DND-41 (cell line): ENCODE results near the gene KCNG2.

Source experiments
- EZH2 ChIP-seq: IDR thresholded peaks from 3 replicates; pipeline ENCODE4 v1.6.1; 2012; ENCODE audit warnings: borderline replicate concordance, low read depth, mild to moderate bottlenecking, moderate library complexity, low read length, inconsistent platforms; ENCODE audit not compliant: severe bottlenecking
- TF ChIP-seq, protein P1 (sequence below): IDR thresholded peaks from 2 replicates; pipeline ENCODE4 v1.5.1; 2012; ENCODE audit warnings: borderline replicate concordance, low read length, moderate library complexity, mild to moderate bottlenecking; ENCODE audit not compliant: poor library complexity, severe bottlenecking; ENCODE audit errors: extremely low read depth

DNA sequence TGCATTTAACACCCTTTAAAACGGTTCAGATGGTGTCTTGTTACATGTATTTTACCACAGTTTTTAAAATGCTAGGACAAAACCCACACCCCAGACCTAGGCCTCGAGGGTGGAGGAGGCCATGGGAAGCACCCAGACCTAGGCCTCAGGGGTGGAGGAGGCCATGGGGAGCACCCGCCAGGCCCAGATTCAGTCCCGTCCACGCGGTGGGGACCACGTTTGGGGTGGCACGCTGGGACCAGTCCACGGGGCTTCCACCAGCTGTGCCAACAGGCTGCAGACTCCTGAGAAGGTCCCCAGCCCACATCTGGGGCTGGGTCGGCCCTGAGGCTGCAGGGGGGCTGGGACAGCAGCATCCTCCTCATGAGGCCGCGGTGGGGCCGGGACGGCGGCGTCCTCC is 90.3 kb downstream of the KCNG2 start:
- TF ChIP-seq EZH2, result no peak
- TF ChIP-seq, protein P1, sequence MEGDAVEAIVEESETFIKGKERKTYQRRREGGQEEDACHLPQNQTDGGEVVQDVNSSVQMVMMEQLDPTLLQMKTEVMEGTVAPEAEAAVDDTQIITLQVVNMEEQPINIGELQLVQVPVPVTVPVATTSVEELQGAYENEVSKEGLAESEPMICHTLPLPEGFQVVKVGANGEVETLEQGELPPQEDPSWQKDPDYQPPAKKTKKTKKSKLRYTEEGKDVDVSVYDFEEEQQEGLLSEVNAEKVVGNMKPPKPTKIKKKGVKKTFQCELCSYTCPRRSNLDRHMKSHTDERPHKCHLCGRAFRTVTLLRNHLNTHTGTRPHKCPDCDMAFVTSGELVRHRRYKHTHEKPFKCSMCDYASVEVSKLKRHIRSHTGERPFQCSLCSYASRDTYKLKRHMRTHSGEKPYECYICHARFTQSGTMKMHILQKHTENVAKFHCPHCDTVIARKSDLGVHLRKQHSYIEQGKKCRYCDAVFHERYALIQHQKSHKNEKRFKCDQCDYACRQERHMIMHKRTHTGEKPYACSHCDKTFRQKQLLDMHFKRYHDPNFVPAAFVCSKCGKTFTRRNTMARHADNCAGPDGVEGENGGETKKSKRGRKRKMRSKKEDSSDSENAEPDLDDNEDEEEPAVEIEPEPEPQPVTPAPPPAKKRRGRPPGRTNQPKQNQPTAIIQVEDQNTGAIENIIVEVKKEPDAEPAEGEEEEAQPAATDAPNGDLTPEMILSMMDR, result no peak
